K562 (cell line): ENCODE measurements around the gene NUTF2. TPM values are rescaled to one million over a fixed set of nuclear protein-coding genes. Genes with fewer than 3 reads are reported as not detected.

Source experiments
- ATAC-seq: fragments of 200-7000 bp; cut with Tn5 transposase; 3 replicates; pipeline ENCODE4 v1.9.1; 2020; ENCODE audit warnings: moderate library complexity
- BruUV-seq: library from RNA; stranded (reverse); fragments of 400-500 nt; replicated peaks from 2 replicates; lab custom pipeline; 2021; lab: Mats Ljungman, UMichigan
- CTCF ChIA-PET: fragments of 300-600 bp; formaldehyde crosslinking; extraction: SDS; loops from one replicate; lab custom pipeline; 2021; ENCODE audit warnings: low intra/inter-chr PET ratio; lab: Yijun Ruan, JAX
- POLR2A ChIA-PET: fragments of 300-600, 350-650 bp; sonication (Branson Sonifier 250); formaldehyde crosslinking; extraction: SDS; loops from one replicate; lab custom pipeline; 2021; ENCODE audit warnings: antibody characterized with exemption, inconsistent platforms; lab: Yijun Ruan, JAX
- DNase-seq, 4 experiments: peaks; one replicate each; pipeline versions ENCODE4 v3.0.0 to v3.0.0-alpha.2; 2011 to 2018; ENCODE audit warnings: low spot score in 3 of 4, mixed read lengths in 3 of 4; ENCODE audit errors: extremely low read depth in 1 of 4
- FAIRE-seq: peaks from 2 replicates; lab custom pipeline; 2011; peaks lifted over from hg19 to GRCh38; lab: Jason Lieb, UNC
- H2AFZ ChIP-seq: 2 replicates; pipeline ENCODE4 v1.6.0; 2011; ENCODE audit warnings: low read depth, low read length, control low read depth, inconsistent platforms
- H3K27ac ChIP-seq: fragments of 200-600 bp; 3 replicates; pipeline ENCODE4 v1.8.0; 2011; ENCODE audit warnings: low read depth, mild to moderate bottlenecking, control low read depth, inconsistent platforms, low read length, moderate library complexity, mixed read lengths; ENCODE audit errors: extremely low read depth
- H3K27me3 ChIP-seq, 2 experiments: fragments of 300-600 bp in 1 of 2; 2 replicates in 1 of 2; 3 replicates in 1 of 2; pipeline versions ENCODE4 v1.6.0 to v1.8.0; 2011; ENCODE audit warnings: inconsistent platforms in 2 of 2, low read length in 2 of 2, mild to moderate bottlenecking in 1 of 2, mixed read lengths in 1 of 2, moderate library complexity in 1 of 2; ENCODE audit not compliant: control insufficient read depth in 2 of 2, insufficient read depth in 2 of 2
- H3K36me3 ChIP-seq: fragments of 300-600 bp; 3 replicates; pipeline ENCODE4 v1.8.0; 2011; ENCODE audit warnings: mild to moderate bottlenecking, low read length, inconsistent platforms; ENCODE audit not compliant: control insufficient read depth, insufficient read depth
- H3K4me1 ChIP-seq, 2 experiments: fragments of 200-600 bp in 1 of 2; replicated peaks in 1 of 2; 2 replicates in 1 of 2; 3 replicates in 1 of 2; pipeline versions ENCODE4 v1.5.1 to v1.8.0; 2011; ENCODE audit warnings: inconsistent platforms in 2 of 2, low read length in 2 of 2, mild to moderate bottlenecking in 1 of 2, mixed read lengths in 1 of 2, moderate library complexity in 1 of 2; ENCODE audit not compliant: control insufficient read depth in 2 of 2, insufficient read depth in 2 of 2
- H3K4me2 ChIP-seq: 2 replicates; pipeline ENCODE4 v1.6.1; 2011; ENCODE audit warnings: low read length, control low read depth, inconsistent platforms, mixed read lengths; ENCODE audit not compliant: insufficient read depth
- H3K4me3 ChIP-seq: fragments of 200-600 bp; sonication (generic), shearing (Covaris generic); 2 replicates; pipeline ENCODE4 v1.5.1; 2016; ENCODE audit warnings: control low read depth, inconsistent platforms
- H3K79me2 ChIP-seq: fragments of 200-600 bp; 3 replicates; pipeline ENCODE4 v1.8.0; 2011; ENCODE audit warnings: low read length, inconsistent platforms; ENCODE audit not compliant: control insufficient read depth, insufficient read depth
- H3K9ac ChIP-seq, 2 experiments: 2 replicates each; pipeline versions ENCODE4 v1.6.0 to v1.6.1; 2011; ENCODE audit warnings: low read depth in 2 of 2, low read length in 2 of 2, control low read depth in 1 of 2, inconsistent platforms in 1 of 2, mild to moderate bottlenecking in 1 of 2, mixed read lengths in 1 of 2; ENCODE audit not compliant: insufficient read depth in 1 of 2
- H3K9me1 ChIP-seq: one replicate; pipeline ENCODE4 v1.6.0; 2011; ENCODE audit warnings: inconsistent platforms, mild to moderate bottlenecking, low read length, moderate library complexity; ENCODE audit not compliant: control insufficient read depth, insufficient read depth
- H3K9me3 ChIP-seq: replicated peaks from 2 replicates; pipeline ENCODE4 v1.5.1; 2011; ENCODE audit warnings: low read depth, low read length, inconsistent platforms; ENCODE audit not compliant: control insufficient read depth, insufficient read depth
- H4K20me1 ChIP-seq: replicated peaks from 2 replicates; pipeline ENCODE4 v1.6.1; 2011; ENCODE audit warnings: low read length, inconsistent platforms, mixed read lengths; ENCODE audit not compliant: control insufficient read depth, insufficient read depth
- CBX1 ChIP-seq: sonication (generic); IDR thresholded peaks from 2 replicates; pipeline ENCODE4 v1.6.1; 2016; ENCODE audit warnings: antibody characterized with exemption, low read depth, mild to moderate bottlenecking
- NONO ChIP-seq, 2 experiments: fragments of 200-400 bp in 1 of 2; fragments of 450-650 bp in 1 of 2; formaldehyde crosslinking in 1 of 2; IDR thresholded peaks; 2 replicates each; pipeline ENCODE4 v1.6.1; 2017; ENCODE audit warnings: low read depth in 2 of 2, mild to moderate bottlenecking in 2 of 2, moderate library complexity in 2 of 2, low read length in 1 of 2
- PURB ChIP-seq: sonication (generic); formaldehyde crosslinking; IDR thresholded peaks from 2 replicates; pipeline ENCODE4 v1.9.0; 2021; ENCODE audit warnings: low read depth, mild to moderate bottlenecking, missing genetic modification reagents
- RUNX1 ChIP-seq: sonication (generic); IDR thresholded peaks from 2 replicates; pipeline ENCODE4 v1.6.1; 2016; ENCODE audit warnings: antibody characterized with exemption, low read depth
- SMAD1 ChIP-seq: fragments of 150-350 bp; IDR thresholded peaks from 2 replicates; pipeline ENCODE4 v1.6.1; 2014; ENCODE audit warnings: low read length, low read depth; ENCODE audit not compliant: partially characterized antibody
- SNIP1 ChIP-seq: fragments of 450-650 bp; IDR thresholded peaks from 2 replicates; pipeline ENCODE4 v1.7.1; 2017; ENCODE audit warnings: low read depth, mild to moderate bottlenecking
- TEAD4 ChIP-seq, 2 experiments: sonication (generic) in 1 of 2; formaldehyde crosslinking in 1 of 2; IDR thresholded peaks; 2 replicates each; pipeline versions ENCODE4 v1.6.1 to v1.8.0; 2012 to 2022; ENCODE audit warnings: borderline replicate concordance in 1 of 2, inconsistent platforms in 1 of 2, low read length in 1 of 2, mild to moderate bottlenecking in 1 of 2, missing genetic modification reagents in 1 of 2
- XRCC3 ChIP-seq: fragments of 450-650 bp; IDR thresholded peaks from 2 replicates; pipeline ENCODE4 v1.6.1; 2017; ENCODE audit warnings: mild to moderate bottlenecking, moderate library complexity
- WGBS: fragments of 100-300 bp; shearing (Covaris generic); methylation state at CpG from one replicate; pipeline ENCODE4 v1.1.6; 2016; ENCODE audit warnings: low coverage, mixed read lengths; ENCODE audit not compliant: insufficient coverage; ENCODE audit errors: missing lambda C conversion rate; 5-methylcytosine and 5-hydroxymethylcytosine counted together
- in situ Hi-C: fragments of 300-500 bp; cut with MboI; formaldehyde crosslinking; loops from 4 replicates; pipeline ENCODE4 v1.15.0; 2018; ENCODE audit warnings: inconsistent platforms, mixed read lengths
- intact Hi-C: fragments of 100-400 bp; cut with micrococcal nuclease; formaldehyde crosslinking; loops from 2 replicates; pipeline ENCODE4 v1.14.2; 2022
- polyA plus RNA-seq, 8 experiments: library from polyadenylated mRNA; depleted of rRNA in 4 of 8; stranded (reverse) in 5 of 8; unstranded in 3 of 8; fragments of >200 nt; fragmentation: Nextera tagmentation in 2 of 8; fragmentation: Illumina TruSeq in 1 of 8; extraction: Ambion mirVana in 2 of 8; extraction: Trizol in 1 of 8; gene quantifications; 2 replicates each; pipeline versions ENCODE4 v1.2.1 to v1.2.3, GENCODE V29; 2011 to 2014; ENCODE audit warnings: inconsistent platforms in 1 of 8, missing spikeins in 1 of 8
- total RNA-seq, 7 experiments: library from RNA; depleted of rRNA in 6 of 7; stranded (reverse); fragments of >200 nt in 6 of 7; fragmentation: Illumina TruSeq in 2 of 7; extraction: Trizol in 2 of 7; gene quantifications; 2 replicates each; pipeline versions ENCODE4 v1.2.1 to v1.2.3, GENCODE V29; 2011 to 2021; ENCODE audit warnings: low replicate concordance in 1 of 7
- TF ChIP-seq, protein P1 (sequence below): IDR thresholded peaks from 2 replicates; pipeline ENCODE4 v1.6.1; 2014; ENCODE audit warnings: antibody characterized with exemption
- TF ChIP-seq, protein P2 (sequence below): IDR thresholded peaks from 2 replicates; pipeline ENCODE4 v1.6.1; 2011; ENCODE audit warnings: borderline replicate concordance, low read depth, mild to moderate bottlenecking, moderate library complexity, low read length; ENCODE audit not compliant: insufficient read depth, poor library complexity, severe bottlenecking

NUTF2 gene
- total and polyA plus RNA-seq, 9 of the 15 experiments (the other 6 are each of a cell fraction or from before 2014, with no cell fraction given) = 106 to 248 (median 147) TPM

- Histone ChIP-seq H3K27me3 (no peaks in the 10 kb centered on the region), H3K4me1 (peaks cover 37 to 57% of the 10 kb centered on the region in 2 experiments), H2AFZ (peak overlapping the region; percentile 81; the same call in 1 of the 2 replicates), H3K9me3 (no peaks in the 10 kb centered on the region), H3K9ac (peak overlapping the region; percentile 94; a peak in 3 of 4 replicates), H3K9me1 (peaks cover 4% of the 10 kb centered on the region), H3K79me2 (peaks cover 76% of the 10 kb centered on the region), H4K20me1 (no peaks in the 10 kb centered on the region; the same call in 1 of the 2 replicates), H3K4me3 (peak overlapping the region; percentile 99), H3K27ac (peak overlapping the region; percentile 77), H3K36me3 (peaks cover 27% of the 10 kb centered on the region), H3K4me2 (peak overlapping the region; percentile 84)
- 37% methylated on average over 5 of the region's 5 CpGs for WGBS
- intact Hi-C loops = loop anchor here (2.0 kb wide), 1 partner anchor 47 kb away; the partner anchor contains the start of gene PSKH1
- ATAC-seq (no peak), FAIRE-seq (peak; percentile 11), DNase-seq (peak in 1 of 4 experiments; percentile 20)
- no peak for TF ChIP-seq SMAD1
- no peak for TF ChIP-seq SNIP1
- TF ChIP-seq, protein P1, sequence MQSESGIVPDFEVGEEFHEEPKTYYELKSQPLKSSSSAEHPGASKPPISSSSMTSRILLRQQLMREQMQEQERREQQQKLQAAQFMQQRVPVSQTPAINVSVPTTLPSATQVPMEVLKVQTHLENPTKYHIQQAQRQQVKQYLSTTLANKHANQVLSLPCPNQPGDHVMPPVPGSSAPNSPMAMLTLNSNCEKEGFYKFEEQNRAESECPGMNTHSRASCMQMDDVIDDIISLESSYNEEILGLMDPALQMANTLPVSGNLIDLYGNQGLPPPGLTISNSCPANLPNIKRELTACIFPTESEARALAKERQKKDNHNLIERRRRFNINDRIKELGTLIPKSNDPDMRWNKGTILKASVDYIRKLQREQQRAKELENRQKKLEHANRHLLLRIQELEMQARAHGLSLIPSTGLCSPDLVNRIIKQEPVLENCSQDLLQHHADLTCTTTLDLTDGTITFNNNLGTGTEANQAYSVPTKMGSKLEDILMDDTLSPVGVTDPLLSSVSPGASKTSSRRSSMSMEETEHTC = no peak
- no peak for TF ChIP-seq TEAD4 (IDR thresholded peaks at IDR 0.05; ENCODE audit: low read length)
- TF ChIP-seq TEAD4 (CRISPR knock-in tag; IDR thresholded peaks at IDR 0.05; ENCODE audit: borderline replicate concordance) = no peak
- no peak for TF ChIP-seq CBX1
- TF ChIP-seq XRCC3 = no peak
- TF ChIP-seq, protein P2, sequence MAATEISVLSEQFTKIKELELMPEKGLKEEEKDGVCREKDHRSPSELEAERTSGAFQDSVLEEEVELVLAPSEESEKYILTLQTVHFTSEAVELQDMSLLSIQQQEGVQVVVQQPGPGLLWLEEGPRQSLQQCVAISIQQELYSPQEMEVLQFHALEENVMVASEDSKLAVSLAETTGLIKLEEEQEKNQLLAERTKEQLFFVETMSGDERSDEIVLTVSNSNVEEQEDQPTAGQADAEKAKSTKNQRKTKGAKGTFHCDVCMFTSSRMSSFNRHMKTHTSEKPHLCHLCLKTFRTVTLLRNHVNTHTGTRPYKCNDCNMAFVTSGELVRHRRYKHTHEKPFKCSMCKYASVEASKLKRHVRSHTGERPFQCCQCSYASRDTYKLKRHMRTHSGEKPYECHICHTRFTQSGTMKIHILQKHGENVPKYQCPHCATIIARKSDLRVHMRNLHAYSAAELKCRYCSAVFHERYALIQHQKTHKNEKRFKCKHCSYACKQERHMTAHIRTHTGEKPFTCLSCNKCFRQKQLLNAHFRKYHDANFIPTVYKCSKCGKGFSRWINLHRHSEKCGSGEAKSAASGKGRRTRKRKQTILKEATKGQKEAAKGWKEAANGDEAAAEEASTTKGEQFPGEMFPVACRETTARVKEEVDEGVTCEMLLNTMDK = no peak
- no peak for TF ChIP-seq RUNX1
- no peak for TF ChIP-seq NONO (IDR thresholded peaks at IDR 0.05; ENCODE audit: low read depth in 2 of 2, low read length in 1 of 2)
- TF ChIP-seq PURB = no peak
- no TSS peak for BruUV-seq
- ChIA-PET CTCF (no interaction called here), POLR2A (interaction anchor here (0.6 to 2.7 kb wide), 15 partner anchors 10 to 383 kb away, joined by 3 to 10 read pairs (median 4); partner anchors contain the start of genes NFATC3 and PARD6A)
- in situ Hi-C loops = no loop called here
Measured at GRCh38 chr16:67845291-67846062, 1.3 kb upstream of the NUTF2 start.
